Thoracic aorta (tissue), 2 donors: ENCODE results near the gene P2RX1. TPM values are rescaled to one million over a fixed set of nuclear protein-coding genes. Genes with fewer than 3 reads are reported as not detected.
A peak's percentile ranks its signal among the peaks of the same experiment; 100 is the strongest.

ENCODE experiments used
- ATAC-seq: fragments of 150-250 bp; one replicate; pipeline ENCODE4 v1.8.0; 2017; ENCODE audit warnings: low read depth; ENCODE audit not compliant: insufficient number of reproducible peaks, low FRiP score
- DNase-seq: peaks from one replicate; pipeline ENCODE4 v3.0.0-alpha.2; 2020; ENCODE audit warnings: low spot score
- H3K27ac ChIP-seq, 2 donors: fragments of 200-600 bp; sonication (generic); 1 replicate in 1 of 2; 2 replicates in 1 of 2; pipeline ENCODE4 v1.5.1; 2016; ENCODE audit warnings: mild to moderate bottlenecking in 2 of 2, moderate library complexity in 2 of 2
- H3K27me3 ChIP-seq: fragments of 200-600 bp; sonication (generic); replicated peaks from 2 replicates; pipeline ENCODE4 v1.6.0; 2016; ENCODE audit warnings: mild to moderate bottlenecking; ENCODE audit not compliant: insufficient read depth
- H3K36me3 ChIP-seq: fragments of 200-600 bp; sonication (generic); one replicate; pipeline ENCODE4 v1.5.1; 2016
- H3K4me1 ChIP-seq, 2 donors: fragments of 200-600 bp; sonication (generic); 1 replicate in 1 of 2; 2 replicates in 1 of 2; pipeline versions ENCODE4 v1.5.1 to v1.6.0; 2016; ENCODE audit warnings: low read depth in 2 of 2, mild to moderate bottlenecking in 1 of 2; ENCODE audit not compliant: control insufficient read depth in 1 of 2
- H3K4me3 ChIP-seq: fragments of 200-600 bp; sonication (generic); 2 replicates; pipeline ENCODE4 v1.5.1; 2016; ENCODE audit warnings: mild to moderate bottlenecking
- H3K9me3 ChIP-seq: fragments of 200-600 bp; sonication (generic); 2 replicates; pipeline ENCODE4 v1.5.1; 2016
- total RNA-seq, 2 donors: library from RNA; depleted of rRNA; stranded (reverse); fragments of >200 nt; gene quantifications; one replicate each; pipeline versions ENCODE4 v1.1.0 to v1.2.3, GENCODE V29; 2016
- TF ChIP-seq, protein P1 (sequence below): fragments of 200-600 bp; sonication (generic); IDR thresholded peaks from one replicate; pipeline ENCODE4 v1.5.1; 2019; ENCODE audit warnings: antibody characterized with exemption

The P2RX1 gene
- total RNA-seq, 2 donors from 2014 or later: 0.63 to 7.3 TPM

- Histone ChIP-seq H3K4me1 (peaks cover 7 to 47% of the 10 kb centered on the region in 2 donors), H3K36me3 (no peaks in the 10 kb centered on the region), H3K4me3 (no peak overlapping the region), H3K27me3 (no peaks in the 10 kb centered on the region), H3K9me3 (no peaks in the 10 kb centered on the region), H3K27ac (no peak overlapping the region)
- no peak for ATAC-seq
- no peak for DNase-seq
- TF ChIP-seq, protein P1, sequence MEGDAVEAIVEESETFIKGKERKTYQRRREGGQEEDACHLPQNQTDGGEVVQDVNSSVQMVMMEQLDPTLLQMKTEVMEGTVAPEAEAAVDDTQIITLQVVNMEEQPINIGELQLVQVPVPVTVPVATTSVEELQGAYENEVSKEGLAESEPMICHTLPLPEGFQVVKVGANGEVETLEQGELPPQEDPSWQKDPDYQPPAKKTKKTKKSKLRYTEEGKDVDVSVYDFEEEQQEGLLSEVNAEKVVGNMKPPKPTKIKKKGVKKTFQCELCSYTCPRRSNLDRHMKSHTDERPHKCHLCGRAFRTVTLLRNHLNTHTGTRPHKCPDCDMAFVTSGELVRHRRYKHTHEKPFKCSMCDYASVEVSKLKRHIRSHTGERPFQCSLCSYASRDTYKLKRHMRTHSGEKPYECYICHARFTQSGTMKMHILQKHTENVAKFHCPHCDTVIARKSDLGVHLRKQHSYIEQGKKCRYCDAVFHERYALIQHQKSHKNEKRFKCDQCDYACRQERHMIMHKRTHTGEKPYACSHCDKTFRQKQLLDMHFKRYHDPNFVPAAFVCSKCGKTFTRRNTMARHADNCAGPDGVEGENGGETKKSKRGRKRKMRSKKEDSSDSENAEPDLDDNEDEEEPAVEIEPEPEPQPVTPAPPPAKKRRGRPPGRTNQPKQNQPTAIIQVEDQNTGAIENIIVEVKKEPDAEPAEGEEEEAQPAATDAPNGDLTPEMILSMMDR: no peak
Measured at GRCh38 chr17:3923466-3924190, 7.4 kb upstream of the P2RX1 start.

- TF ChIP-seq, protein P1: no peak
Measured at GRCh38 chr17:3922765-3923164, 6.5 kb upstream of the P2RX1 start.

DNA sequence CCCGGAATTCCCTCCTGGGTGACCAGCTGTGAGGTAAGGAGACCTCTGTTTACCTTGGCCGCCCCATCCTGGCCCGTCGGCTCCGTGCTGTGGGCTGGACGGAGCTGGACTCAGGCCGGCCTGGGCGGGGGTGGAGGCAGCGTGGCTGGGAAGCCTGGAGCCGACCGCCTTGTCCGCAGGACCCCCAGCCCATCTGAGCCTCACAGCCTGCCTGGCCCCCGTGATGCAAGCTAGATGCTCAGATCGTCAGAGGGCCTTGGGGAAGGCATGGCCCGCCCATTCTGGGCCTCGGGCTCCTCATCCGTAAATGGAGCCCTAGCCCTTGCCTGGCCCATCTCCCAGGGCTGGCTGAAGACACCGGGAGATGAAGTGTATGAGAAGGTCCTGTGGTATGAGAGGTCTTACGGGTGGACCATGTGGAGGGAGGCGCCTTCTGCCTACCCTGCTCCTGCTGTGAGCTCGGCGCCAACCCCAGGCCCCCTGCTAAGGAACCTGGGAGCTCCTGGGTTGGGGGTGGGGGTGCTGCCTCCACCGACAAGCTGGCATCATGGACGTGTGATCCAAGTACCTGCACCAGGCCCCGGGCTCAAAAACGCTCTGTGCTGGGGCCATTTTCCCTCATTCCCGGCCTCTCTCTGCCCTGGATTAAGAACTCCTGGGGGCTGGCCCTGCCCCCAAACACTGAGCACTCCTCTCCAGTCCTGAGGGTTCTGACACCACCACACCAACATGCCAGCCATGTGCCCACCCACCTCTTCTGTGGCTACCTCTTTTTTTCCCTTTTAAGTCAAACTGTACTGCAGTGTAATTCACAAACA lies 5.4 kb upstream of the P2RX1 start:
- Histone ChIP-seq H3K36me3 (no peaks in the 10 kb centered on the region), H3K27me3 (no peaks in the 10 kb centered on the region), H3K9me3 (no peaks in the 10 kb centered on the region), H3K4me3 (peak overlapping the region; percentile 51), H3K4me1 (peaks cover 16 to 45% of the 10 kb centered on the region in 2 donors), H3K27ac (peak overlapping the region; percentile 38 to 45)
- ATAC-seq: peak; percentile 36
- DNase-seq: no peak
- TF ChIP-seq, protein P1: no peak

More at GRCh38 chr17:3922765-3923164, 6.5 kb upstream of the P2RX1 start:
- Histone ChIP-seq H3K4me3 (no peak overlapping the region), H3K9me3 (no peaks in the 10 kb centered on the region), H3K4me1 (peaks cover 7 to 43% of the 10 kb centered on the region in 2 donors), H3K27ac (no peak overlapping the region), H3K27me3 (no peaks in the 10 kb centered on the region), H3K36me3 (no peaks in the 10 kb centered on the region)
- ATAC-seq (no peak), DNase-seq (no peak)

GRCh38 chr17:3921006-3921405 lies 4.7 kb upstream of the P2RX1 start:
- H3K36me3 ChIP-seq: no peaks in the 10 kb centered on the region
- no peaks in the 10 kb centered on the region for H3K27me3 ChIP-seq
- ATAC-seq: no peak
- H3K4me1 ChIP-seq: peaks cover 23 to 52% of the 10 kb centered on the region in 2 donors
- DNase-seq: no peak
- peak overlapping the region; percentile 38 to 45 for H3K27ac ChIP-seq
- peak overlapping the region; percentile 51 for H3K4me3 ChIP-seq
- no peaks in the 10 kb centered on the region for H3K9me3 ChIP-seq
- TF ChIP-seq, protein P1: no peak

- Histone ChIP-seq H3K9me3 (no peaks in the 10 kb centered on the region), H3K27me3 (no peaks in the 10 kb centered on the region), H3K4me3 (no peak overlapping the region), H3K36me3 (no peaks in the 10 kb centered on the region), H3K27ac (peak overlapping the region; percentile 83 to 84), H3K4me1 (peaks cover 23 to 53% of the 10 kb centered on the region in 2 donors)
- DNase-seq (peak; percentile 32), ATAC-seq (no peak)
- TF ChIP-seq, protein P1: no peak
Measured at GRCh38 chr17:3919123-3919624, 2.9 kb upstream of the P2RX1 start.
